ENCODE data around the gene CD200. TPM values are rescaled to one million over a fixed set of nuclear protein-coding genes. Genes with fewer than 3 reads are reported as not detected.

Gene CD200
- polyA plus RNA-seq, 2 of the 4 experiments (the other 2 are of a cell fraction) = not detected

DNA sequence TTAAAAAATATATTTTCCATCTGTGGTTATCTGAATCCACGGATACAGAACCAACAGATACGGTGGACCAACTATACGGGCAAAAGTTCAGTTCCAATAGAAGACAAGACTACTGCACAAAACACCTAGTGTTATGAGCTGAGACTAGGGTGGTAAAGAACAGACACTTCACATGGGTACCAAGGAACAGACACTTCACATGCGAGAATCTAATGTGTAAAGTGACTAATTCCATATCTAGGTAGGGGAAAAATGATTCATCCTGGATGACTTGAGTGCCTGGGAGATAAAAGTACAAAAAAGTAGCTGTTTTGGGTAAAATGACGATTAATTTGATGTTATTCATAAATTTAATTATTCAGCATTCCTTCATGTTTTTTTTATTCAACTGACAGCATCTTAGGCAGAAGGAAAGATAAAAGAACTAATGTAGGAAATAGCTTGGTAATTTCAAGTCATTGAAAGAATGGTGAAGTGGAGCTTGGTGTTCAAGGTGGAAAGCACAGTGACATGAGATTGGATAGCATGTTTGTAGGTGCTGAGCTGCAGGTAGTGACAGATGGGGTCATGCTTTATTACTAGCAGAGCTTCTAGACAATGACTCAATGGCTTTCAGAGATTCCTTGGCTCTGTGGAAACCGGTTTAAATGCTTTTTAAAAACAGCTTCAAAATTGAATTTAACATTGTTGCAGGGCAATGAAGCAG, 5.2 kb downstream of the CD200 start:
- ChIA-PET POLR2A (interaction anchor here (0.5 kb wide), 1 partner anchor 393 kb away, joined by 3 read pairs; no protein-coding TSS in a partner anchor), CTCF (no interaction called here)
- no peaks in the 10 kb centered on the region for H3K4me1 ChIP-seq
- WGBS (ENCODE audit: missing lambda C conversion rate) = 16% methylated on average over 6 of the region's 6 CpGs
- TF ChIP-seq SMC3 (IDR thresholded peaks at IDR 0.05) (no peak), MYC (IDR thresholded peaks at IDR 0.05; ENCODE audit: borderline replicate concordance, low read length) (no peak), KDM5A (IDR thresholded peaks at IDR 0.05) (no peak), RARB (CRISPR knock-in tag; IDR thresholded peaks at IDR 0.05) (no peak), FOSB (CRISPR knock-in tag; IDR thresholded peaks at IDR 0.05) (no peak), RCOR1 (IDR thresholded peaks at IDR 0.05; ENCODE audit: low read depth, low read length) (no peak), HOXB5 (CRISPR knock-in tag; IDR thresholded peaks at IDR 0.05) (no peak), RNF2 (IDR thresholded peaks at IDR 0.05; ENCODE audit: borderline replicate concordance, low read depth) (no peak), JUNB (IDR thresholded peaks at IDR 0.05) (no peak), NPAS2 (CRISPR knock-in tag; IDR thresholded peaks at IDR 0.05; ENCODE audit: borderline replicate concordance) (no peak), NR3C1 (IDR thresholded peaks at IDR 0.05) (no peak), PHF8 (IDR thresholded peaks at IDR 0.05; ENCODE audit: borderline replicate concordance, low read depth) (no peak)
- TF ChIP-seq, protein P1, sequence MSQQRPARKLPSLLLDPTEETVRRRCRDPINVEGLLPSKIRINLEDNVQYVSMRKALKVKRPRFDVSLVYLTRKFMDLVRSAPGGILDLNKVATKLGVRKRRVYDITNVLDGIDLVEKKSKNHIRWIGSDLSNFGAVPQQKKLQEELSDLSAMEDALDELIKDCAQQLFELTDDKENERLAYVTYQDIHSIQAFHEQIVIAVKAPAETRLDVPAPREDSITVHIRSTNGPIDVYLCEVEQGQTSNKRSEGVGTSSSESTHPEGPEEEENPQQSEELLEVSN (IDR thresholded peaks at IDR 0.05; ENCODE audit: borderline replicate concordance, low read depth) = no peak
- H3K4me2 ChIP-seq = no peak overlapping the region
- ATAC-seq (no peak), FAIRE-seq (no peak), DNase-seq (ENCODE audit: low read depth in 1 of 2, low spot score in 1 of 2) (no peak)
- H3K27ac ChIP-seq = no peak overlapping the region
- H3K4me3 ChIP-seq = no peak overlapping the region
- H3K9me3 ChIP-seq = peaks cover under 1% of the 10 kb centered on the region; the same call in 1 of the 3 replicates

DNA sequence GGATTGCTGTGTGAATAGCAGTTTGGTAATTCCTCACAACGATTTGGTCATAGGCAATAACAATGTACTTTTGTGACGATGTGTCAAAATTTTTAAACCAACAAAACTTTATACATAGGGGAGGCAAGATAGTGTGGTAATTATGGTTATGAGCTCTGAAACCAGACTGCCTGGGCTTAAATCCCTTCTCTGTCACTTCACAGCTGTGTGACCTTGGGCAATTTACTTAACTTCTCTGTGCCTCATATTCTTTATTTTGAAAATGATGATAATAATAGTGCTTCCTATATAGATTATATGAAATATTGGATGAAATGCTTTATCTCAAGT, 5.7 kb downstream of the CD200 start:
- FAIRE-seq = no peak
- no peak overlapping the region for H3K4me3 ChIP-seq
- H3K4me2 ChIP-seq = no peak overlapping the region
- peaks cover 5% of the 10 kb centered on the region; the same call in 1 of the 3 replicates for H3K9me3 ChIP-seq
- no peak for DNase-seq (ENCODE audit: low read depth in 1 of 2, low spot score in 1 of 2)
- H3K27ac ChIP-seq = no peak overlapping the region
- CTCF ChIA-PET = no interaction called here
- no peak for TF ChIP-seq FOSL2 (IDR thresholded peaks at IDR 0.05)
- no peak for TF ChIP-seq FOSL2 (CRISPR knock-in tag; IDR thresholded peaks at IDR 0.05)
- TF ChIP-seq, protein P2, sequence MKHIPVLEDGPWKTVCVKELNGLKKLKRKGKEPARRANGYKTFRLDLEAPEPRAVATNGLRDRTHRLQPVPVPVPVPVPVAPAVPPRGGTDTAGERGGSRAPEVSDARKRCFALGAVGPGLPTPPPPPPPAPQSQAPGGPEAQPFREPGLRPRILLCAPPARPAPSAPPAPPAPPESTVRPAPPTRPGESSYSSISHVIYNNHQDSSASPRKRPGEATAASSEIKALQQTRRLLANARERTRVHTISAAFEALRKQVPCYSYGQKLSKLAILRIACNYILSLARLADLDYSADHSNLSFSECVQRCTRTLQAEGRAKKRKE (CRISPR knock-in tag; IDR thresholded peaks at IDR 0.05; ENCODE audit: low read depth) = no peak
- no peak for TF ChIP-seq PBX3 (IDR thresholded peaks at IDR 0.05)
- TF ChIP-seq CHD2 (IDR thresholded peaks at IDR 0.05; ENCODE audit: low read length, partially characterized antibody) = no peak
- TF ChIP-seq KDM1A (IDR thresholded peaks at IDR 0.05; ENCODE audit: low read depth) = no peak
- TF ChIP-seq ZSCAN20 (CRISPR knock-in tag; IDR thresholded peaks at IDR 0.05) = no peak
- no peak for TF ChIP-seq MAX (IDR thresholded peaks at IDR 0.05)
- no peak for TF ChIP-seq BHLHE40 (IDR thresholded peaks at IDR 0.05; ENCODE audit: low read depth, low read length)
- TF ChIP-seq JUN (IDR thresholded peaks at IDR 0.05) = no peak
- TF ChIP-seq, protein P3, sequence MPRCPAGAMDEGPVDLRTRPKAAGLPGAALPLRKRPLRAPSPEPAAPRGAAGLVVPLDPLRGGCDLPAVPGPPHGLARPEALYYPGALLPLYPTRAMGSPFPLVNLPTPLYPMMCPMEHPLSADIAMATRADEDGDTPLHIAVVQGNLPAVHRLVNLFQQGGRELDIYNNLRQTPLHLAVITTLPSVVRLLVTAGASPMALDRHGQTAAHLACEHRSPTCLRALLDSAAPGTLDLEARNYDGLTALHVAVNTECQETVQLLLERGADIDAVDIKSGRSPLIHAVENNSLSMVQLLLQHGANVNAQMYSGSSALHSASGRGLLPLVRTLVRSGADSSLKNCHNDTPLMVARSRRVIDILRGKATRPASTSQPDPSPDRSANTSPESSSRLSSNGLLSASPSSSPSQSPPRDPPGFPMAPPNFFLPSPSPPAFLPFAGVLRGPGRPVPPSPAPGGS (IDR thresholded peaks at IDR 0.05) = no peak
- TF ChIP-seq RCOR1 (IDR thresholded peaks at IDR 0.05; ENCODE audit: low read depth, low read length) = no peak
- no peak for TF ChIP-seq HDAC2 (IDR thresholded peaks at IDR 0.05)
- no peak for TF ChIP-seq EHF (CRISPR knock-in tag; IDR thresholded peaks at IDR 0.05)
- no peak for TF ChIP-seq ZC3H11A (IDR thresholded peaks at IDR 0.05)
- TF ChIP-seq TP53 (CRISPR knock-in tag; IDR thresholded peaks at IDR 0.05) = no peak
- no peak for TF ChIP-seq MYC (IDR thresholded peaks at IDR 0.05; ENCODE audit: borderline replicate concordance, low read length)
- ATAC-seq = no peak
- POLR2A ChIA-PET = no interaction called here
- no peaks in the 10 kb centered on the region for H3K4me1 ChIP-seq
- 7% methylated on average over 2 of the region's 2 CpGs for WGBS (ENCODE audit: missing lambda C conversion rate)

Measured in A549 (cell line).